ENCODE data around the gene CHAC1. TPM values are rescaled to one million over a fixed set of nuclear protein-coding genes. Genes with fewer than 3 reads are reported as not detected.
A peak's percentile ranks its signal among the peaks of the same experiment; 100 is the strongest.

Gene CHAC1
- total RNA-seq, 1 experiment from 2014 or later, result 11.6 TPM

DNA sequence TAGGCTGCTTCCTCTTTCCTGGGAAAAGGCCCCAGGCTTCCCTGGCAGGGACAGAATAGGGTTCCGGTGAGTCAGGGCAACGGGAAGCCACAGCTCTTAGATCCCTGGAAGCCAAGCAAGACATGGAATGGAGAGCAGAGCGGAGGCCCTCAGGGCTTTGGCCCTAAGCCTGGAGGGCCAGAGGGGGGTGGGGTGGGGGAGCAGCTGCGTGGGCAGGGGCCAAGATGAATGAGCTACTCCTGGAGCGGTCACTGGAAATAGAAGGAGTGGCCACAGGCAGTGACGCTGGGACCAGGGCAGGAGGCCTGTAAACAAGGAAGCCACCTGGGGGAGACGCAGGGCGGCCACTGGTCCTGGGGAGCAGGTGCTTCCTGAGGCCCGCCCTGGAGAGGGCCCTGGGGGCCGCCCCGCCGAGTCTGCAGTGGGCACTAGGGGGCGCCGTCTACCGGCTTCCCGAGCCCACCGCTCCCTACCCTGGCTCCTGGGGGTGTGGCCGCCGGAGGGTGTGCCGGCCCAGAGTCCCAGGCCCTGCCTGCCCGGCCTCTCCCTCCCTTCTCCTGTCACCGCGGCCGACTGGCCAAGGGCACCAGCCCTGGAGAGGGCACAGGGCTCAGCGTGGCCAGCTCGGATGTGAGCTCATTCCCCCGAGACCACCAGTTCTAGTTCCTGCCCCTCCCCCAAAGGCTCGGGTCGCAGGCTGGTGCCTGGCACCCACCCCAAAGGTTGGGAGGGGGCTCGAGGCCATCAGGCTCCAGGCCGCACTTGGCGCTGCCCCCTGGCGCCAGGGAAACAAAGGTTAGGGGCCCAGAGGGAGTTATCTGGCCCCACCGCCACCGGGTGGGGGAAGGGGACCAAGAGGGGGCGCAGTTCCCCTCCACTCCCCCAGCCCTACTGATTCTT, 46.9 kb upstream of the CHAC1 start:
- intact Hi-C loops (cut with micrococcal nuclease; ENCODE audit: unreplicated experiment), result loop anchor here (5.0 kb wide), 1 partner anchor 426 kb away; the partner anchor contains the start of genes NUSAP1 and OIP5
- Histone ChIP-seq H3K4me1 (ENCODE audit: insufficient read depth, low read length, poor library complexity, severe bottlenecking) (peaks cover 21% of the 10 kb centered on the region), H3K9me3 (ENCODE audit: low read depth, low read length, poor library complexity, severe bottlenecking) (no peaks in the 10 kb centered on the region), H3K27ac (ENCODE audit: low read depth, low read length, poor library complexity, severe bottlenecking) (peak overlapping the region; percentile 57), H3K4me3 (ENCODE audit: low read depth, low read length, poor library complexity, severe bottlenecking) (peak overlapping the region; percentile 58), H3K27me3 (replicated peaks; ENCODE audit: insufficient read depth, low read depth, low read length, poor library complexity) (no peaks in the 10 kb centered on the region), H3K36me3 (ENCODE audit: insufficient read depth, low read length, poor library complexity, severe bottlenecking) (peaks cover 10% of the 10 kb centered on the region)
- CTCF ChIA-PET, result interaction anchor here (0.6 to 2.7 kb wide), 6 partner anchors 13 to 282 kb away, joined by 3 to 13 read pairs (median 6); no protein-coding TSS in a partner anchor
- POLR2A ChIA-PET (ENCODE audit: low non-redundant PET), result interaction anchor here (0.7 kb wide), 1 partner anchor 18 kb away, joined by 8 read pairs; no protein-coding TSS in a partner anchor
- DNase-seq (ENCODE audit: low spot score), result peak; percentile 83
- TF ChIP-seq EZH2 (IDR thresholded peaks at IDR 0.05; ENCODE audit: borderline replicate concordance, low read depth, low read length, poor library complexity, severe bottlenecking) (no peak), CTCF (conservative IDR thresholded peaks at IDR 0.05; ENCODE audit: low read depth, low read length) (peak; percentile 86)
- BruUV-seq (replicated peaks), result no TSS peak

GRCh38 chr15:40906991-40907802, 46.1 kb upstream of the CHAC1 start:
- H3K27me3 ChIP-seq (replicated peaks; ENCODE audit: insufficient read depth, low read depth, low read length, poor library complexity), result no peaks in the 10 kb centered on the region
- ChIA-PET POLR2A (ENCODE audit: low non-redundant PET) (interaction anchor here (0.7 kb wide), 1 partner anchor 17 kb away, joined by 8 read pairs; no protein-coding TSS in a partner anchor), CTCF (interaction anchor here (0.6 to 2.3 kb wide), 4 partner anchors 23 to 278 kb away, joined by 3 to 13 read pairs (median 6); partner anchors contain the start of gene CHAC1)
- H3K9me3 ChIP-seq (ENCODE audit: low read depth, low read length, poor library complexity, severe bottlenecking), result no peaks in the 10 kb centered on the region
- peaks cover 10% of the 10 kb centered on the region for H3K36me3 ChIP-seq (ENCODE audit: insufficient read depth, low read length, poor library complexity, severe bottlenecking)
- TF ChIP-seq CTCF (conservative IDR thresholded peaks at IDR 0.05; ENCODE audit: low read depth, low read length) (no peak), EZH2 (IDR thresholded peaks at IDR 0.05; ENCODE audit: borderline replicate concordance, low read depth, low read length, poor library complexity, severe bottlenecking) (no peak)
- peak overlapping the region; percentile 58 for H3K4me3 ChIP-seq (ENCODE audit: low read depth, low read length, poor library complexity, severe bottlenecking)
- DNase-seq (ENCODE audit: low spot score), result peak; percentile 77
- H3K27ac ChIP-seq (ENCODE audit: low read depth, low read length, poor library complexity, severe bottlenecking), result peak overlapping the region; percentile 57
- intact Hi-C loops (cut with micrococcal nuclease; ENCODE audit: unreplicated experiment), result loop anchor here (5.0 kb wide), 1 partner anchor 425 kb away; the partner anchor contains the start of genes NUSAP1 and OIP5
- no TSS peak for BruUV-seq (replicated peaks)
- H3K4me1 ChIP-seq (ENCODE audit: insufficient read depth, low read length, poor library complexity, severe bottlenecking), result peaks cover 21% of the 10 kb centered on the region

- TF ChIP-seq EZH2 (IDR thresholded peaks at IDR 0.05; ENCODE audit: borderline replicate concordance, low read depth, low read length, poor library complexity, severe bottlenecking) (no peak), CTCF (conservative IDR thresholded peaks at IDR 0.05; ENCODE audit: low read depth, low read length) (no peak)
Observed at GRCh38 chr15:40908095-40908494, 45.2 kb upstream of the CHAC1 start.

More at GRCh38 chr15:40908095-40908494, 45.2 kb upstream of the CHAC1 start:
- no peak overlapping the region for H3K4me3 ChIP-seq (ENCODE audit: low read depth, low read length, poor library complexity, severe bottlenecking)
- no peaks in the 10 kb centered on the region for H3K9me3 ChIP-seq (ENCODE audit: low read depth, low read length, poor library complexity, severe bottlenecking)
- H3K27me3 ChIP-seq (replicated peaks; ENCODE audit: insufficient read depth, low read depth, low read length, poor library complexity), result no peaks in the 10 kb centered on the region
- ChIA-PET POLR2A (ENCODE audit: low non-redundant PET) (no interaction called here), CTCF (interaction anchor here (0.9 kb wide), 1 partner anchor 16 kb away, joined by 3 read pairs; no protein-coding TSS in a partner anchor)
- H3K4me1 ChIP-seq (ENCODE audit: insufficient read depth, low read length, poor library complexity, severe bottlenecking), result peaks cover 21% of the 10 kb centered on the region
- no peak overlapping the region for H3K27ac ChIP-seq (ENCODE audit: low read depth, low read length, poor library complexity, severe bottlenecking)
- intact Hi-C loops (cut with micrococcal nuclease; ENCODE audit: unreplicated experiment), result loop anchor here (5.0 kb wide), 1 partner anchor 424 kb away; the partner anchor contains the start of genes NUSAP1 and OIP5
- BruUV-seq (replicated peaks), result no TSS peak
- H3K36me3 ChIP-seq (ENCODE audit: insufficient read depth, low read length, poor library complexity, severe bottlenecking), result peaks cover 8% of the 10 kb centered on the region
- no peak for DNase-seq (ENCODE audit: low spot score)
